NCI-H2171 treated with DMSO at 0.1 percent for 48 hours (cell line): Measurements from ENCODE around the gene SPEM2.

Experiments used
- DNase-seq: peaks from one replicate; lab custom pipeline; 2025; lab: John Stamatoyannopoulos, UW

The SPEM2 gene

GRCh38 chr17:7421186-7421585 lies 4.2 kb upstream of the SPEM2 start:
- no peak for DNase-seq

GRCh38 chr17:7423679-7424078 lies 1.7 kb upstream of the SPEM2 start:
- DNase-seq = no peak

- no peak for DNase-seq
Measured at GRCh38 chr17:7425756-7426155, 340 bp downstream of the SPEM2 start.

- no peak for DNase-seq
Measured at GRCh38 chr17:7426203-7426863, 917 bp downstream of the SPEM2 start.

- no peak for DNase-seq
Measured at GRCh38 chr17:7426896-7427489, 1.6 kb downstream of the SPEM2 start.

- DNase-seq = no peak
Measured at GRCh38 chr17:7427549-7427948, 2.1 kb downstream of the SPEM2 start.

GRCh38 chr17:7428557-7428956 lies 3.1 kb downstream of the SPEM2 start, which contains the start of gene SPEM3:
Gene SPEM3, plus strand, starts transcription at chr17:7428857. Its CDS starts 46 bp downstream, at chr17:7428903.
- no peak for DNase-seq

GRCh38 chr17:7429722-7430121 lies 4.3 kb downstream of the SPEM2 start:
- DNase-seq = no peak

GRCh38 chr17:7431231-7431630 lies 5.8 kb downstream of the SPEM2 start:
- DNase-seq = no peak

GRCh38 chr17:7432296-7432695 lies 6.9 kb downstream of the SPEM2 start:
- no peak for DNase-seq

- DNase-seq = peak; percentile 37
Measured at GRCh38 chr17:7435676-7436555, 10.5 kb downstream of the SPEM2 start.

GRCh38 chr17:7436556-7437368 lies 11.3 kb downstream of the SPEM2 start:
- peak; percentile 77 for DNase-seq

GRCh38 chr17:7437369-7437863 lies 12.0 kb downstream of the SPEM2 start:
- no peak for DNase-seq

- DNase-seq = no peak
Measured at GRCh38 chr17:7437950-7438614, 12.7 kb downstream of the SPEM2 start.

GRCh38 chr17:7438656-7439460 lies 13.4 kb downstream of the SPEM2 start:
- no peak for DNase-seq

- DNase-seq = no peak
Measured at GRCh38 chr17:7439462-7440112, 14.2 kb downstream of the SPEM2 start, which contains the start of gene FGF11. Gene FGF11, plus strand, starts transcription at chr17:7439512. Its CDS starts 109 bp downstream, at chr17:7439621.

- peak; percentile 61 for DNase-seq
Measured at GRCh38 chr17:7440113-7440833, 14.9 kb downstream of the SPEM2 start.

GRCh38 chr17:7440834-7441195 lies 15.4 kb downstream of the SPEM2 start:
- DNase-seq = no peak

GRCh38 chr17:7441266-7441665 lies 15.8 kb downstream of the SPEM2 start:
- DNase-seq = no peak
